GM23338 (cell line): ENCODE measurements around the gene MFSD6L. TPM values are rescaled to one million over a fixed set of nuclear protein-coding genes. Genes with fewer than 3 reads are reported as not detected.

ENCODE experiments used
- ATAC-seq: fragments of 200-7000 bp; cut with Tn5 transposase; 3 replicates; pipeline ENCODE4 v1.9.1; 2020
- DNase-seq: peaks from one replicate; pipeline ENCODE4 v3.0.0-alpha.2; 2015; ENCODE audit warnings: low spot score
- H2AFZ ChIP-seq: fragments of 200-600 bp; sonication (generic); 2 replicates; pipeline ENCODE4 v1.8.0; 2016; ENCODE audit warnings: antibody characterized with exemption, mild to moderate bottlenecking, moderate library complexity
- H3F3A ChIP-seq: fragments of 200-600 bp; sonication (generic); replicated peaks from 2 replicates; pipeline ENCODE4 v1.8.0; 2017; ENCODE audit warnings: antibody characterized with exemption, mixed run types, low read depth
- H3K27ac ChIP-seq: fragments of 200-600 bp; sonication (generic); 2 replicates; pipeline ENCODE4 v1.6.1; 2016; ENCODE audit warnings: low read depth
- H3K27me3 ChIP-seq: fragments of 200-600 bp; sonication (generic); 2 replicates; pipeline ENCODE4 v1.8.0; 2016; ENCODE audit warnings: mild to moderate bottlenecking, mixed run types, moderate library complexity; ENCODE audit not compliant: insufficient read depth
- H3K36me3 ChIP-seq: fragments of 200-600 bp; sonication (generic); 2 replicates; pipeline ENCODE4 v1.8.0; 2016; ENCODE audit warnings: mild to moderate bottlenecking; ENCODE audit not compliant: insufficient read depth
- H3K4me1 ChIP-seq: fragments of 200-600 bp; sonication (generic); 2 replicates; pipeline ENCODE4 v1.8.0; 2016; ENCODE audit warnings: mild to moderate bottlenecking, moderate library complexity; ENCODE audit not compliant: insufficient read depth
- H3K4me2 ChIP-seq: fragments of 200-600 bp; sonication (generic); 2 replicates; pipeline ENCODE4 v1.7.1; 2017; ENCODE audit warnings: mixed run types
- H3K4me3 ChIP-seq: fragments of 200-600 bp; sonication (generic); 2 replicates; pipeline ENCODE4 v1.6.1; 2016; ENCODE audit warnings: mixed run types
- H3K79me2 ChIP-seq: fragments of 200-600 bp; sonication (generic); replicated peaks from 2 replicates; pipeline ENCODE4 v1.8.0; 2017; ENCODE audit warnings: mild to moderate bottlenecking; ENCODE audit not compliant: insufficient read depth
- H3K9me2 ChIP-seq: fragments of 200-600 bp; sonication (generic); 2 replicates; pipeline ENCODE4 v1.8.0; 2017; ENCODE audit not compliant: insufficient read depth
- H4K20me1 ChIP-seq: fragments of 200-600 bp; sonication (generic); replicated peaks from 2 replicates; pipeline ENCODE4 v1.8.0; 2017; ENCODE audit warnings: mild to moderate bottlenecking; ENCODE audit not compliant: insufficient read depth
- H3K27ac Mint-ChIP-seq: 2 replicates; pipeline ENCODE4 v1.8.0; 2020; ENCODE audit warnings: inconsistent platforms, mild to moderate bottlenecking, moderate library complexity, mixed read lengths
- H3K27me3 Mint-ChIP-seq: 3 replicates; pipeline ENCODE4 v1.8.0; 2022; ENCODE audit warnings: low read depth, mild to moderate bottlenecking, moderate library complexity, mixed read lengths, inconsistent platforms; ENCODE audit not compliant: insufficient read depth, poor library complexity
- H3K36me3 Mint-ChIP-seq: 3 replicates; pipeline ENCODE4 v1.8.0; 2021; ENCODE audit warnings: low read depth, mild to moderate bottlenecking, inconsistent platforms, moderate library complexity, mixed read lengths
- H3K4me1 Mint-ChIP-seq: 3 replicates; pipeline ENCODE4 v1.8.0; 2020; ENCODE audit warnings: mild to moderate bottlenecking, inconsistent platforms, mixed read lengths
- H3K4me3 Mint-ChIP-seq: 3 replicates; pipeline ENCODE4 v1.8.0; 2021; ENCODE audit warnings: moderate library complexity, mild to moderate bottlenecking, inconsistent platforms, mixed read lengths
- H3K9me3 Mint-ChIP-seq: 3 replicates; pipeline ENCODE4 v1.8.0; 2020; ENCODE audit warnings: moderate library complexity, mild to moderate bottlenecking, inconsistent platforms, mixed read lengths
- CREB1 ChIP-seq: fragments of 250-450 bp; sonication (Bioruptor Pico); IDR thresholded peaks from 2 replicates; pipeline ENCODE4 v1.5.0; 2020; ENCODE audit warnings: low read depth, mild to moderate bottlenecking, moderate library complexity
- EZH2 ChIP-seq: fragments of 200-600 bp; sonication (generic); IDR thresholded peaks from one replicate; pipeline ENCODE4 v1.8.0; 2017; ENCODE audit warnings: antibody characterized with exemption, mild to moderate bottlenecking, low read depth; ENCODE audit not compliant: unreplicated experiment
- EZH2phosphoT487 ChIP-seq: fragments of 200-600 bp; sonication (generic); IDR thresholded peaks from one replicate; pipeline ENCODE4 v1.8.1; 2018; ENCODE audit warnings: antibody characterized with exemption; ENCODE audit not compliant: unreplicated experiment
- JUNB ChIP-seq: IDR thresholded peaks from one replicate; pipeline ENCODE4 v1.6.1; 2016; ENCODE audit warnings: antibody characterized with exemption; ENCODE audit not compliant: unreplicated experiment
- NANOG ChIP-seq: IDR thresholded peaks from 2 replicates; pipeline ENCODE4 v1.6.1; 2016; ENCODE audit warnings: antibody characterized with exemption, borderline replicate concordance
- POLR2AphosphoS5 ChIP-seq: IDR thresholded peaks from 2 replicates; pipeline ENCODE4 v1.6.1; 2016; ENCODE audit warnings: antibody characterized with exemption, low read depth
- STAT1 ChIP-seq: IDR thresholded peaks from one replicate; pipeline ENCODE4 v1.6.1; 2016; ENCODE audit warnings: antibody characterized with exemption; ENCODE audit not compliant: unreplicated experiment
- ZNF114 ChIP-seq: fragments of 250-450 bp; sonication (Bioruptor Pico); IDR thresholded peaks from 2 replicates; pipeline ENCODE4 v1.5.0; 2020; ENCODE audit warnings: mild to moderate bottlenecking, moderate library complexity
- ZNF331 ChIP-seq: fragments of 250-450 bp; sonication (Bioruptor Pico); IDR thresholded peaks from 2 replicates; pipeline ENCODE4 v1.5.0; 2020; ENCODE audit warnings: low read depth, mild to moderate bottlenecking, moderate library complexity
- polyA plus RNA-seq: library from polyadenylated mRNA; unstranded; fragments of >200 nt; fragmentation: Nextera tagmentation; extraction: Ambion mirVana; gene quantifications from 2 replicates; pipeline ENCODE4 v1.2.1, GENCODE V29; 2016
- total RNA-seq: library from RNA; depleted of rRNA; stranded (reverse); fragments of >200 nt; shearing (Covaris generic); gene quantifications from 2 replicates; pipeline ENCODE4 v1.2.3, GENCODE V29; 2014
- TF ChIP-seq, protein P1 (sequence below): fragments of 250-450 bp; sonication (Bioruptor Pico); IDR thresholded peaks from 2 replicates; pipeline ENCODE4 v1.5.0; 2020; ENCODE audit warnings: mild to moderate bottlenecking, moderate library complexity
- TF ChIP-seq, protein P2 (sequence below), 2 experiments: fragments of 200-600 bp in 1 of 2; sonication (generic) in 1 of 2; conservative IDR thresholded peaks; 2 replicates each; pipeline versions ENCODE4 v1.5.1 to v1.6.1; 2016 to 2017; ENCODE audit warnings: antibody characterized with exemption in 2 of 2, low read depth in 2 of 2, mild to moderate bottlenecking in 2 of 2, moderate library complexity in 1 of 2
- TF ChIP-seq, protein P3 (sequence below): IDR thresholded peaks from one replicate; pipeline ENCODE4 v1.6.1; 2018; ENCODE audit warnings: antibody characterized with exemption; ENCODE audit not compliant: unreplicated experiment
- TF ChIP-seq, protein P4 (sequence below): IDR thresholded peaks from 2 replicates; pipeline ENCODE4 v1.6.1; 2016; ENCODE audit warnings: antibody characterized with exemption

The MFSD6L gene
- total and polyA plus RNA-seq, 2 experiments from 2014 or later = 0.52 to 2.8 TPM

DNA sequence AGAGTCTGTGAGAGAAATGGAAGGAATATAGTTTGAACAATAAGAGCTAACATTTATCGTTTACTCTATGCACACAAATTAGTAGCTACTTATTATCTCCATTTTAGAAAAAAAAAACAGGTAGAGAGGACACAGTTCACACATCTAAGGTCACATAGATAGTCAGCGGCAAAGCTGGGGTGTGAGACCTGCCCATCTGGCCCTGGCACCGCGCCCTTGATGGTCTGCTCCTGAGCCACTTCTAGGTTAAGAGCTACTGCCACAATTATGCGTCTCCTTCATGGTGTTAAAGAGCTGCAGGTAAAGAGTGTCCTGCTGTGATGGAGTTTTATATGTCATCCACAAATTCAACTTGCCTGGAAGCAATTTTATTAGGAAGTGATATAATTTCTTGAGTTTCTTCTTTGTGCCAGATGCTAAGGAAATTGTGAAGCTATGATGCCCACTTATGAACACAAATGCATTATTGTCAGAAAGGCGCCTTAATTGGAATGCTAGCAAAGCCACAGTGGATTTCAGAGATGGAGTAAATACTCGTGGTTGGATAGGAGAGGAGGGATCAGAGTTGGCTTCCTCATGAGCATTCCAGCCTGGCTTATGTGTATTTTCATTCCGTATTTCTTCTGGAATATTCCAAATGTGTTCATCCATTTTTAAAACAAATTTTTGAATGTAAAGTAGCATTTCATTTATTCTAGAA lies 21.3 kb upstream of the MFSD6L start:
- no peak for DNase-seq

More for the DNA sequence above, 21.3 kb upstream of the MFSD6L start:
- no peak for TF ChIP-seq CREB1 (CRISPR knock-in tag)
- TF ChIP-seq, protein P1, sequence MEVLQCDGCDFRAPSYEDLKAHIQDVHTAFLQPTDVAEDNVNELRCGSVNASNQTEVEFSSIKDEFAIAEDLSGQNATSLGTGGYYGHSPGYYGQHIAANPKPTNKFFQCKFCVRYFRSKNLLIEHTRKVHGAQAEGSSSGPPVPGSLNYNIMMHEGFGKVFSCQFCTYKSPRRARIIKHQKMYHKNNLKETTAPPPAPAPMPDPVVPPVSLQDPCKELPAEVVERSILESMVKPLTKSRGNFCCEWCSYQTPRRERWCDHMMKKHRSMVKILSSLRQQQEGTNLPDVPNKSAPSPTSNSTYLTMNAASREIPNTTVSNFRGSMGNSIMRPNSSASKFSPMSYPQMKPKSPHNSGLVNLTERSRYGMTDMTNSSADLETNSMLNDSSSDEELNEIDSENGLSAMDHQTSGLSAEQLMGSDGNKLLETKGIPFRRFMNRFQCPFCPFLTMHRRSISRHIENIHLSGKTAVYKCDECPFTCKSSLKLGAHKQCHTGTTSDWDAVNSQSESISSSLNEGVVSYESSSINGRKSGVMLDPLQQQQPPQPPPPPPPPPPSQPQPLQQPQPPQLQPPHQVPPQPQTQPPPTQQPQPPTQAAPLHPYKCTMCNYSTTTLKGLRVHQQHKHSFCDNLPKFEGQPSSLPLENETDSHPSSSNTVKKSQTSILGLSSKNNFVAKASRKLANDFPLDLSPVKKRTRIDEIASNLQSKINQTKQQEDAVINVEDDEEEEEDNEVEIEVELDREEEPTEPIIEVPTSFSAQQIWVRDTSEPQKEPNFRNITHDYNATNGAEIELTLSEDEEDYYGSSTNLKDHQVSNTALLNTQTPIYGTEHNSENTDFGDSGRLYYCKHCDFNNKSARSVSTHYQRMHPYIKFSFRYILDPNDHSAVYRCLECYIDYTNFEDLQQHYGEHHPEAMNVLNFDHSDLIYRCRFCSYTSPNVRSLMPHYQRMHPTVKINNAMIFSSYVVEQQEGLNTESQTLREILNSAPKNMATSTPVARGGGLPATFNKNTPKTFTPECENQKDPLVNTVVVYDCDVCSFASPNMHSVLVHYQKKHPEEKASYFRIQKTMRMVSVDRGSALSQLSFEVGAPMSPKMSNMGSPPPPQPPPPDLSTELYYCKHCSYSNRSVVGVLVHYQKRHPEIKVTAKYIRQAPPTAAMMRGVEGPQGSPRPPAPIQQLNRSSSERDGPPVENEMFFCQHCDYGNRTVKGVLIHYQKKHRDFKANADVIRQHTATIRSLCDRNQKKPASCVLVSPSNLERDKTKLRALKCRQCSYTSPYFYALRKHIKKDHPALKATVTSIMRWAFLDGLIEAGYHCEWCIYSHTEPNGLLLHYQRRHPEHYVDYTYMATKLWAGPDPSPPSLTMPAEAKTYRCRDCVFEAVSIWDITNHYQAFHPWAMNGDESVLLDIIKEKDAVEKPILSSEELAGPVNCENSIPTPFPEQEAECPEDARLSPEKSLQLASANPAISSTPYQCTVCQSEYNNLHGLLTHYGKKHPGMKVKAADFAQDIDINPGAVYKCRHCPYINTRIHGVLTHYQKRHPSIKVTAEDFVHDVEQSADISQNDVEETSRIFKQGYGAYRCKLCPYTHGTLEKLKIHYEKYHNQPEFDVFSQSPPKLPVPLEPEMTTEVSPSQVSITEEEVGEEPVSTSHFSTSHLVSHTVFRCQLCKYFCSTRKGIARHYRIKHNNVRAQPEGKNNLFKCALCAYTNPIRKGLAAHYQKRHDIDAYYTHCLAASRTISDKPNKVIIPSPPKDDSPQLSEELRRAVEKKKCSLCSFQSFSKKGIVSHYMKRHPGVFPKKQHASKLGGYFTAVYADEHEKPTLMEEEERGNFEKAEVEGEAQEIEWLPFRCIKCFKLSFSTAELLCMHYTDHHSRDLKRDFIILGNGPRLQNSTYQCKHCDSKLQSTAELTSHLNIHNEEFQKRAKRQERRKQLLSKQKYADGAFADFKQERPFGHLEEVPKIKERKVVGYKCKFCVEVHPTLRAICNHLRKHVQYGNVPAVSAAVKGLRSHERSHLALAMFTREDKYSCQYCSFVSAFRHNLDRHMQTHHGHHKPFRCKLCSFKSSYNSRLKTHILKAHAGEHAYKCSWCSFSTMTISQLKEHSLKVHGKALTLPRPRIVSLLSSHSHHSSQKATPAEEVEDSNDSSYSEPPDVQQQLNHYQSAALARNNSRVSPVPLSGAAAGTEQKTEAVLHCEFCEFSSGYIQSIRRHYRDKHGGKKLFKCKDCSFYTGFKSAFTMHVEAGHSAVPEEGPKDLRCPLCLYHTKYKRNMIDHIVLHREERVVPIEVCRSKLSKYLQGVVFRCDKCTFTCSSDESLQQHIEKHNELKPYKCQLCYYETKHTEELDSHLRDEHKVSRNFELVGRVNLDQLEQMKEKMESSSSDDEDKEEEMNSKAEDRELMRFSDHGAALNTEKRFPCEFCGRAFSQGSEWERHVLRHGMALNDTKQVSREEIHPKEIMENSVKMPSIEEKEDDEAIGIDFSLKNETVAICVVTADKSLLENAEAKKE (CRISPR knock-in tag) = no peak
- no peak for TF ChIP-seq NANOG
- TF ChIP-seq, protein P2, sequence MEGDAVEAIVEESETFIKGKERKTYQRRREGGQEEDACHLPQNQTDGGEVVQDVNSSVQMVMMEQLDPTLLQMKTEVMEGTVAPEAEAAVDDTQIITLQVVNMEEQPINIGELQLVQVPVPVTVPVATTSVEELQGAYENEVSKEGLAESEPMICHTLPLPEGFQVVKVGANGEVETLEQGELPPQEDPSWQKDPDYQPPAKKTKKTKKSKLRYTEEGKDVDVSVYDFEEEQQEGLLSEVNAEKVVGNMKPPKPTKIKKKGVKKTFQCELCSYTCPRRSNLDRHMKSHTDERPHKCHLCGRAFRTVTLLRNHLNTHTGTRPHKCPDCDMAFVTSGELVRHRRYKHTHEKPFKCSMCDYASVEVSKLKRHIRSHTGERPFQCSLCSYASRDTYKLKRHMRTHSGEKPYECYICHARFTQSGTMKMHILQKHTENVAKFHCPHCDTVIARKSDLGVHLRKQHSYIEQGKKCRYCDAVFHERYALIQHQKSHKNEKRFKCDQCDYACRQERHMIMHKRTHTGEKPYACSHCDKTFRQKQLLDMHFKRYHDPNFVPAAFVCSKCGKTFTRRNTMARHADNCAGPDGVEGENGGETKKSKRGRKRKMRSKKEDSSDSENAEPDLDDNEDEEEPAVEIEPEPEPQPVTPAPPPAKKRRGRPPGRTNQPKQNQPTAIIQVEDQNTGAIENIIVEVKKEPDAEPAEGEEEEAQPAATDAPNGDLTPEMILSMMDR (conservative IDR thresholded peaks at IDR 0.05; ENCODE audit: low read depth in 2 of 2) = no peak
- no peak for TF ChIP-seq EZH2phosphoT487
- TF ChIP-seq STAT1 = no peak
- TF ChIP-seq JUNB = no peak
- no peak for TF ChIP-seq POLR2AphosphoS5
- TF ChIP-seq, protein P3, sequence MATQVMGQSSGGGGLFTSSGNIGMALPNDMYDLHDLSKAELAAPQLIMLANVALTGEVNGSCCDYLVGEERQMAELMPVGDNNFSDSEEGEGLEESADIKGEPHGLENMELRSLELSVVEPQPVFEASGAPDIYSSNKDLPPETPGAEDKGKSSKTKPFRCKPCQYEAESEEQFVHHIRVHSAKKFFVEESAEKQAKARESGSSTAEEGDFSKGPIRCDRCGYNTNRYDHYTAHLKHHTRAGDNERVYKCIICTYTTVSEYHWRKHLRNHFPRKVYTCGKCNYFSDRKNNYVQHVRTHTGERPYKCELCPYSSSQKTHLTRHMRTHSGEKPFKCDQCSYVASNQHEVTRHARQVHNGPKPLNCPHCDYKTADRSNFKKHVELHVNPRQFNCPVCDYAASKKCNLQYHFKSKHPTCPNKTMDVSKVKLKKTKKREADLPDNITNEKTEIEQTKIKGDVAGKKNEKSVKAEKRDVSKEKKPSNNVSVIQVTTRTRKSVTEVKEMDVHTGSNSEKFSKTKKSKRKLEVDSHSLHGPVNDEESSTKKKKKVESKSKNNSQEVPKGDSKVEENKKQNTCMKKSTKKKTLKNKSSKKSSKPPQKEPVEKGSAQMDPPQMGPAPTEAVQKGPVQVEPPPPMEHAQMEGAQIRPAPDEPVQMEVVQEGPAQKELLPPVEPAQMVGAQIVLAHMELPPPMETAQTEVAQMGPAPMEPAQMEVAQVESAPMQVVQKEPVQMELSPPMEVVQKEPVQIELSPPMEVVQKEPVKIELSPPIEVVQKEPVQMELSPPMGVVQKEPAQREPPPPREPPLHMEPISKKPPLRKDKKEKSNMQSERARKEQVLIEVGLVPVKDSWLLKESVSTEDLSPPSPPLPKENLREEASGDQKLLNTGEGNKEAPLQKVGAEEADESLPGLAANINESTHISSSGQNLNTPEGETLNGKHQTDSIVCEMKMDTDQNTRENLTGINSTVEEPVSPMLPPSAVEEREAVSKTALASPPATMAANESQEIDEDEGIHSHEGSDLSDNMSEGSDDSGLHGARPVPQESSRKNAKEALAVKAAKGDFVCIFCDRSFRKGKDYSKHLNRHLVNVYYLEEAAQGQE = no peak
- no peak for TF ChIP-seq ZNF331 (CRISPR knock-in tag)
- no peak for TF ChIP-seq ZNF114 (CRISPR knock-in tag)
- TF ChIP-seq EZH2 = no peak
- TF ChIP-seq, protein P4, sequence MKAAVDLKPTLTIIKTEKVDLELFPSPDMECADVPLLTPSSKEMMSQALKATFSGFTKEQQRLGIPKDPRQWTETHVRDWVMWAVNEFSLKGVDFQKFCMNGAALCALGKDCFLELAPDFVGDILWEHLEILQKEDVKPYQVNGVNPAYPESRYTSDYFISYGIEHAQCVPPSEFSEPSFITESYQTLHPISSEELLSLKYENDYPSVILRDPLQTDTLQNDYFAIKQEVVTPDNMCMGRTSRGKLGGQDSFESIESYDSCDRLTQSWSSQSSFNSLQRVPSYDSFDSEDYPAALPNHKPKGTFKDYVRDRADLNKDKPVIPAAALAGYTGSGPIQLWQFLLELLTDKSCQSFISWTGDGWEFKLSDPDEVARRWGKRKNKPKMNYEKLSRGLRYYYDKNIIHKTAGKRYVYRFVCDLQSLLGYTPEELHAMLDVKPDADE = no peak
- Mint-ChIP-seq H3K27ac (no peak overlapping the region), H3K4me1 (no peaks in the 10 kb centered on the region; the same call in 2 of the 3 replicates), H3K9me3 (peaks cover 7% of the 10 kb centered on the region; the same call in 1 of the 3 replicates), H3K4me3 (no peak overlapping the region), H3K27me3 (peaks cover 9% of the 10 kb centered on the region), H3K36me3 (no peaks in the 10 kb centered on the region)
- H4K20me1 ChIP-seq = no peaks in the 10 kb centered on the region
- H3K4me3 ChIP-seq = no peak overlapping the region
- no peaks in the 10 kb centered on the region for H3F3A ChIP-seq
- ATAC-seq = no peak
- no peaks in the 10 kb centered on the region for H3K9me2 ChIP-seq
- no peaks in the 10 kb centered on the region for H3K4me1 ChIP-seq
- no peaks in the 10 kb centered on the region for H3K36me3 ChIP-seq
- H2AFZ ChIP-seq = no peak overlapping the region
- no peak overlapping the region for H3K27ac ChIP-seq
- H3K27me3 ChIP-seq = no peaks in the 10 kb centered on the region
- H3K4me2 ChIP-seq = no peak overlapping the region
- H3K79me2 ChIP-seq = no peaks in the 10 kb centered on the region
